Hematopoietic multipotent progenitor cell (in vitro differentiated cells): ENCODE results near the gene MRM2. TPM values are rescaled to one million over a fixed set of nuclear protein-coding genes. Genes with fewer than 3 reads are reported as not detected.
"Not testable (repeated sequence)": the region's sequence is repeated elsewhere in the genome, so short reads cannot be mapped to it uniquely, and the experiment has no call there.

Source experiments
- DNase-seq, 3 donors: peaks; one replicate each; pipeline ENCODE4 v3.0.0-alpha.2; 2011 to 2015; ENCODE audit warnings: low read depth in 2 of 3, low spot score in 2 of 3
- total RNA-seq: library from RNA; depleted of rRNA; stranded (reverse); fragments of >200 nt; gene quantifications from one replicate; pipeline ENCODE4 v1.2.3, GENCODE V29; 2012

MRM2 gene
- total RNA-seq, 1 donor: 12.7 TPM

GRCh38 chr7:2269089-2269990 is 27.3 kb upstream of the MRM2 start:
- DNase-seq: not testable (repeated sequence)

- no peak for DNase-seq
These were observed 24.9 kb upstream of the MRM2 start for GRCh38 chr7:2266911-2267310.

- no peak for DNase-seq
These were observed 22.2 kb upstream of the MRM2 start for GRCh38 chr7:2264158-2264557.

DNA sequence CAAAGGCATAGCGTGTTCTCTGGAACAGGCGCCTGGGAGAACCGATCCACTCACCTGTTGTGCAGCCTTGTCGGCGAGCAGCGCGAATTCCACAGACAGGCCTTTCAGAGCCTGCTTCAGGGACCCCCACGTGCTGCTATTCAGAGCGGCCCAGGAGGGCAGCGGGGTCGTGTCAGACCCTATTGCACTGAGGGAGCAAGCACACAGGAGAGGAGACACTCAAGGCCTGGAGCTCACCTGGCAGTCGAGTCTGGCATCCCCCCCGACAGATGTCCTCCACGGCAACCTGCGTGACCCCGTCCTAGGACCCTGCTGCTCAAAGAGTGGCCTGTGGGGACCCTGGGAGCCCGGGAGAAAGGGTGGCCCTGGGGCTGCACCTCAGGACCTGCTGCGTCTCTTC is 21.2 kb upstream of the MRM2 start:
- no peak for DNase-seq

GRCh38 chr7:2261611-2262010 is 19.6 kb upstream of the MRM2 start:
- DNase-seq: peak in 1 of 3 donors; percentile 52

GRCh38 chr7:2260820-2261219 is 18.8 kb upstream of the MRM2 start:
- DNase-seq: no peak

GRCh38 chr7:2259480-2259879 is 17.5 kb upstream of the MRM2 start:
- no peak for DNase-seq

GRCh38 chr7:2258661-2259365 is 16.8 kb upstream of the MRM2 start:
- DNase-seq: no peak

GRCh38 chr7:2257651-2258050 is 15.6 kb upstream of the MRM2 start:
- no peak for DNase-seq

DNA sequence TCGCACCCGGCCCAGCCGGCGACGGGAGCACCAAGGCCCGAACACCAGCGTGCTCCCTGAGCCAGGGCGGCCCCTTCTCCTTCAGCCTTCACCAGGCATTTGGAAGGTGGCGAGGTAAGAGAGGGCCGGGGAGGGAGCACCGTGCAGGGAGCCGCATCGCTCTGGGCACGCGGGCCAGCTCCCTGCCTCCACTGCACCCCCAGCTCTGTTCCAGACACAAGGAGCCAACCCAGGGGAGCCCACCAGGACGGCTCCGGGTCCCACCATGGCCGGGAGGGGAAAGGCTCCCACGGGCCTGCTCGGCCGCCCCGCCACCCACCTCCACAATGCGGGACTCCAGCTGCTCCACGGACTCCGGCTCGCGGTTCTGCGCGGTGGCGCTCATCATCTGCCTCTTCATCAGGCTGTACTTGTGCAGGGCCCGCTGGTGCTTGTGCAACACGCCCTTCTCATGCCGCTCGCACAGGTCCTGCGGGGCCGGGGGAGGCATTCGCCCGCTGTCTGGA is 15.1 kb upstream of the MRM2 start:
- no peak for DNase-seq

DNA sequence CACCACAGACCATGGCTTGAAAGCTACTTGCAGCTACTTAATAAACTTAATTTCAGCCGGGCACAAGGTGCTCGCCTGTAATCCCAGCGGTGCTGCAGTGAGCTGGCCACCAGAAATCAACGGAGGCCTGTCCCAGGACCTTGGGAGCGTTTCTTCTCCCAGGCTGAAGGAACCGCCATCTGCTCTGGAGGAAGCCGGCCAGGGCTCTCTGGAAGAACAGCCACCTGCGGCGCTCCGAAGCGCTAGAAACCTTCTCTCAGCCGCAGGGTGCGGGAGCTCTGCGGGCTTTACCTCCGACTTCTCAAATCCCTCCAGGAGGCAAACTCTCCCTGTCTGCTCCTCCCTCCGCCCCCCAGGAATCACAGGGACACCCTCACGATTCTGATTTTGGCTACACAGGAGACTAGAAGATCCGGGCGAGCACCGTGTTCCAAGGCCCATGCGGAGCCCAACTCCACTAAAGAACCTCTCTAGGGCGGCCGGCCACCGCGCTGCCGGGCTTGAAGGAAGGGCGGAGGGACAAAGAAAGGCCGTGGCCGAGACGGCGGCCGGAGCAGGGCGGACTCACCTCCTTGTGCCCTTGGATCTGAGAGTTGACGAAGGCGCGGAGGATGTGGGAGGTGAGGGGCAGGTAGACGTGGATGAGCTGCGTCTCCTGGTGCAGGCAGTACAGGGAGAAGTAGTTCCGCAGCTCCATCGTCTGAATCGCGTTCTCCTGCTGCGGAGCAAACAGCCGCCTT is 14.5 kb upstream of the MRM2 start:
- DNase-seq: no peak

- no peak for DNase-seq
These were observed 13.4 kb upstream of the MRM2 start for GRCh38 chr7:2255145-2256139.

DNA sequence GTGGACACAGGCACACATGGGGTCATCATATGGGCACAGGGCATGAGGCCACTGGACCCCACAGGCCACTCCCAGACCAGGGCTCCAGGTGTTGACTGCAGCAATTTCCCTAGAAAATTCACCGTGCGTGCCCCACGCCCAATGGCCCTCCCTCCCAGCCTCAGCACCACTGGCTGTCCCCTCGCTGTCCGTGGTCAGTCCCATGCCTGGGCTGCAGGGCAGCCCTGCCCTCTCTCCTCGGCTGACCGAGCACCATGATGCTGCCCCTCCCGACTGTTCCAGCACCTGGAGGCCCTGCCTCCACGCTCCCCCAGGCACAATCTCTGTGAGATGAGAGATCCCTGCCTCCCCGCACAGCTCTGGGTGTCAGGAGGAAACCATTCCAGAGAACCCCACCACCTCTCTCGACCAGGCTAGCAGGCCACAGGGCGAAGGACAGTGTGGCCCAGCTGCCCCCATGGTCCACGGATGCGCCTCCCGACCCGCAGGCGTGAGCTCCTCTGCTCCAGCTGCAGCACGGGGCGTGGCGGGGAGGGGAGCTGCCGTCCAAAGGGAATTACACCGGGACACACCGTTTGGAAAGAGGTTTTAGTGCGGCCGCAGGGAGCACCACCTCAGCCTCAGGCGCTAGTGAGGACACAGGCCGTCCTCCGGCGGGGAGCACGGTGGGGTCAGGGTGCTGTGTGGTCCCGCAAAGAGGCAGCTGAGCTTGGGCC is 12.6 kb upstream of the MRM2 start:
- DNase-seq: no peak

- DNase-seq: no peak
These were observed 11.7 kb upstream of the MRM2 start for GRCh38 chr7:2253525-2254244.

GRCh38 chr7:2253021-2253420 is 11.0 kb upstream of the MRM2 start:
- no peak for DNase-seq

DNA sequence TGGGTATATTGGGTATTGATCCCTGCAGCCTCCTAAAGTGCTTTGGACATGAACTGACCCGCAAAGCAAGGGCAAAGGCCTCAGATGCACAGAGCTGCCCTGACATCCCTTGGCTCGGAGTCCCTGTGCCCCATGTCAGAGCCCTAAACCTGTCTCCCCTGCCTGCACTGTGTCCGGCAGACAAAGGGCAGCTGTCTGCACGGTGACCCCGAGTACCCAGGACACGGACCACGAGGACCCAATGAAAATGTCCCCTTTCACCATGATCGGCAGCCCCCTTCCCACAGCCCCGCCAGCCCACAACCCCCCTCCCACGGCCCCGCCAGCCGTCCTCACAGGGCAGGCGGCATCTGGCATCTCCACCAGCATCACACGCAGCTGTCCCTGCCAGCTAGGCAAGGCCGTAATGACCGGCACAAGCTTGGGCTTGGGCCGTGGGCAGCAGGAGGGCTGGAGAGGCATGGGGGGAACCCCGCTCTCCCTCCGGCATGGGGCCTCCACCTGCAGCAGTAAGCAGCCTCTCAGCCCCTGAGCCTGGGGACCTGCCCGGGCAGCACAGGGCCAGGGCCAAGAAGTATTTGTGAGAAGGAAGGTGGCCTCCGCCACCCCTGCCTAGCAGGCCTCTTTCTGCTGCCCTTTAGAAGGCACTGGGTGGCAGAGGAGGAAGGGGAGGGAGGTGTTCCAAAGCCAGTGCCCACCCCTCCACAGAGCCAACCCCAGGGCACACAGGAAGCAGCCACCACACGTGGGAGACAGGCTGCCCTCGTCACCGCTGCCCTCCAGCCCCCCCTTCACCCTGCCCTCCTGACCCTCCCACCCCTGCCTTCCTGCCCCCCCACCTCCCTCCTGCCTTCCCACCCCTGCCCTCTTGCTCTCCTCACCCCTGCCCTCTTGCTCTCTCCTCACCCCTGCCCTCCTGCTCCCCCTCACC is 10.1 kb upstream of the MRM2 start:
- peak in 2 of 3 donors; percentile 53 to 54 for DNase-seq

GRCh38 chr7:2251381-2251780 is 9.4 kb upstream of the MRM2 start:
- DNase-seq: no peak
